Measurements from ENCODE around the gene MXD3.

DNA sequence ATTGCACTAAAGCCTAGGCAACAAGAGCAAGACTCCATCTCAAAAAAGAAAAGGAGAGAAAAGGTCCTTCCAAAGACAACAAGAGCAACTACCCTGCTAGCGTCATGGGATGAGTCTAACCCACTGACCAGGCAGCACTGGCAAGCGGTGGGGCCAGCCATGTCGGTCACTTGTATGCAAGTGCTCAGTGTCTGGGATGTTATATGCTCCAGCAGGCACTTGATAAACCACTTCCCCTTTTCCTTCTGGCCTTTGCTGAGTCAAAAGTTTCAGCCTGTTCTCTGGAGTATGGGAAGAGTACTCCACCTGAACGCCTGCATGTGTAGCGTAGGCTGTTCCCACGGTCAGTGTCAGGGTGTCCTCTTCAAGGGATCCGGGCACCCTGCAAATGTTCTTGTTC is 9.2 kb upstream of the MXD3 start:
- TF ChIP-seq, protein P1, sequence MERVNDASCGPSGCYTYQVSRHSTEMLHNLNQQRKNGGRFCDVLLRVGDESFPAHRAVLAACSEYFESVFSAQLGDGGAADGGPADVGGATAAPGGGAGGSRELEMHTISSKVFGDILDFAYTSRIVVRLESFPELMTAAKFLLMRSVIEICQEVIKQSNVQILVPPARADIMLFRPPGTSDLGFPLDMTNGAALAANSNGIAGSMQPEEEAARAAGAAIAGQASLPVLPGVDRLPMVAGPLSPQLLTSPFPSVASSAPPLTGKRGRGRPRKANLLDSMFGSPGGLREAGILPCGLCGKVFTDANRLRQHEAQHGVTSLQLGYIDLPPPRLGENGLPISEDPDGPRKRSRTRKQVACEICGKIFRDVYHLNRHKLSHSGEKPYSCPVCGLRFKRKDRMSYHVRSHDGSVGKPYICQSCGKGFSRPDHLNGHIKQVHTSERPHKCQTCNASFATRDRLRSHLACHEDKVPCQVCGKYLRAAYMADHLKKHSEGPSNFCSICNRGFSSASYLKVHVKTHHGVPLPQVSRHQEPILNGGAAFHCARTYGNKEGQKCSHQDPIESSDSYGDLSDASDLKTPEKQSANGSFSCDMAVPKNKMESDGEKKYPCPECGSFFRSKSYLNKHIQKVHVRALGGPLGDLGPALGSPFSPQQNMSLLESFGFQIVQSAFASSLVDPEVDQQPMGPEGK (CRISPR knock-in tag; IDR thresholded peaks at IDR 0.05; ENCODE audit: borderline replicate concordance): no peak
- no peak for TF ChIP-seq BACH2 (CRISPR knock-in tag; IDR thresholded peaks at IDR 0.05; ENCODE audit: borderline replicate concordance)
- TF ChIP-seq ZNF8 (CRISPR knock-in tag; IDR thresholded peaks at IDR 0.05): no peak
- no peak for TF ChIP-seq ZFP30 (CRISPR knock-in tag; IDR thresholded peaks at IDR 0.05)
- TF ChIP-seq, protein P2, sequence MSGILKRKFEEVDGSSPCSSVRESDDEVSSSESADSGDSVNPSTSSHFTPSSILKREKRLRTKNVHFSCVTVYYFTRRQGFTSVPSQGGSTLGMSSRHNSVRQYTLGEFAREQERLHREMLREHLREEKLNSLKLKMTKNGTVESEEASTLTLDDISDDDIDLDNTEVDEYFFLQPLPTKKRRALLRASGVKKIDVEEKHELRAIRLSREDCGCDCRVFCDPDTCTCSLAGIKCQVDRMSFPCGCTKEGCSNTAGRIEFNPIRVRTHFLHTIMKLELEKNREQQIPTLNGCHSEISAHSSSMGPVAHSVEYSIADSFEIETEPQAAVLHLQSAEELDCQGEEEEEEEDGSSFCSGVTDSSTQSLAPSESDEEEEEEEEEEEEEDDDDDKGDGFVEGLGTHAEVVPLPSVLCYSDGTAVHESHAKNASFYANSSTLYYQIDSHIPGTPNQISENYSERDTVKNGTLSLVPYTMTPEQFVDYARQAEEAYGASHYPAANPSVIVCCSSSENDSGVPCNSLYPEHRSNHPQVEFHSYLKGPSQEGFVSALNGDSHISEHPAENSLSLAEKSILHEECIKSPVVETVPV (CRISPR knock-in tag; IDR thresholded peaks at IDR 0.05): no peak
- TF ChIP-seq, protein P3, sequence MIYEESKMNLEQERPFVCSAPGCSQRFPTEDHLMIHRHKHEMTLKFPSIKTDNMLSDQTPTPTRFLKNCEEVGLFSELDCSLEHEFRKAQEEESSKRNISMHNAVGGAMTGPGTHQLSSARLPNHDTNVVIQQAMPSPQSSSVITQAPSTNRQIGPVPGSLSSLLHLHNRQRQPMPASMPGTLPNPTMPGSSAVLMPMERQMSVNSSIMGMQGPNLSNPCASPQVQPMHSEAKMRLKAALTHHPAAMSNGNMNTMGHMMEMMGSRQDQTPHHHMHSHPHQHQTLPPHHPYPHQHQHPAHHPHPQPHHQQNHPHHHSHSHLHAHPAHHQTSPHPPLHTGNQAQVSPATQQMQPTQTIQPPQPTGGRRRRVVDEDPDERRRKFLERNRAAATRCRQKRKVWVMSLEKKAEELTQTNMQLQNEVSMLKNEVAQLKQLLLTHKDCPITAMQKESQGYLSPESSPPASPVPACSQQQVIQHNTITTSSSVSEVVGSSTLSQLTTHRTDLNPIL (CRISPR knock-in tag; IDR thresholded peaks at IDR 0.05; ENCODE audit: low read depth): no peak
- no peak for TF ChIP-seq PPARA (CRISPR knock-in tag; IDR thresholded peaks at IDR 0.05; ENCODE audit: borderline replicate concordance)
- no peak for TF ChIP-seq ISL1 (CRISPR knock-in tag; IDR thresholded peaks at IDR 0.05)
- TF ChIP-seq, protein P4, sequence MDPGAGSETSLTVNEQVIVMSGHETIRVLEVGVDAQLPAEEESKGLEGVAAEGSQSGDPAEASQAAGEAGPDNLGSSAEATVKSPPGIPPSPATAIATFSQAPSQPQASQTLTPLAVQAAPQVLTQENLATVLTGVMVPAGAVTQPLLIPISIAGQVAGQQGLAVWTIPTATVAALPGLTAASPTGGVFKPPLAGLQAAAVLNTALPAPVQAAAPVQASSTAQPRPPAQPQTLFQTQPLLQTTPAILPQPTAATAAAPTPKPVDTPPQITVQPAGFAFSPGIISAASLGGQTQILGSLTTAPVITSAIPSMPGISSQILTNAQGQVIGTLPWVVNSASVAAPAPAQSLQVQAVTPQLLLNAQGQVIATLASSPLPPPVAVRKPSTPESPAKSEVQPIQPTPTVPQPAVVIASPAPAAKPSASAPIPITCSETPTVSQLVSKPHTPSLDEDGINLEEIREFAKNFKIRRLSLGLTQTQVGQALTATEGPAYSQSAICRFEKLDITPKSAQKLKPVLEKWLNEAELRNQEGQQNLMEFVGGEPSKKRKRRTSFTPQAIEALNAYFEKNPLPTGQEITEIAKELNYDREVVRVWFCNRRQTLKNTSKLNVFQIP (CRISPR knock-in tag; IDR thresholded peaks at IDR 0.05; ENCODE audit: borderline replicate concordance, low read depth): no peak
